ENCODE results near the gene PTK6.

DNA sequence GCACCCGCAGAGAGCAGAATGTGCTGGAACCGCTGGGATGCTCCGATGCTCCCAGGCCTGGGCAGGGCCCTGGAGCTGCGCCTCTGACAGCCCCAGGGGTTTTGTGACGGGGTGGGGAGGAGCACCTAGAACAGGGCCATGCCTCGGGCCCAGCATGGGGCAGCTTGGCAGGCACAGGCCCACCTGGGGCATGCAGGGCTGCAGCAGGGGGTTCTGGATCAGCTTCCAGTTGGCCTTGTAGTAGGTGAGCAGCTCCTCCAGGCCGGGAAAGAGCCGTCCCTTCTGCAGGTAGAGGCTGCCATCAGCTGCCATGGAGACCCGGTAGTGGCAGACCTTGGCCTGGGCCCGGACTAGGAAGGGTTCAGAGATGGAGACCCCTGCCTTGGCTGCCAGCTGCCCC, 6.0 kb upstream of the PTK6 start:
- no peak for TF ChIP-seq EZH2 (IDR thresholded peaks at IDR 0.05; ENCODE audit: borderline replicate concordance, low read length)
- TF ChIP-seq, protein P1, sequence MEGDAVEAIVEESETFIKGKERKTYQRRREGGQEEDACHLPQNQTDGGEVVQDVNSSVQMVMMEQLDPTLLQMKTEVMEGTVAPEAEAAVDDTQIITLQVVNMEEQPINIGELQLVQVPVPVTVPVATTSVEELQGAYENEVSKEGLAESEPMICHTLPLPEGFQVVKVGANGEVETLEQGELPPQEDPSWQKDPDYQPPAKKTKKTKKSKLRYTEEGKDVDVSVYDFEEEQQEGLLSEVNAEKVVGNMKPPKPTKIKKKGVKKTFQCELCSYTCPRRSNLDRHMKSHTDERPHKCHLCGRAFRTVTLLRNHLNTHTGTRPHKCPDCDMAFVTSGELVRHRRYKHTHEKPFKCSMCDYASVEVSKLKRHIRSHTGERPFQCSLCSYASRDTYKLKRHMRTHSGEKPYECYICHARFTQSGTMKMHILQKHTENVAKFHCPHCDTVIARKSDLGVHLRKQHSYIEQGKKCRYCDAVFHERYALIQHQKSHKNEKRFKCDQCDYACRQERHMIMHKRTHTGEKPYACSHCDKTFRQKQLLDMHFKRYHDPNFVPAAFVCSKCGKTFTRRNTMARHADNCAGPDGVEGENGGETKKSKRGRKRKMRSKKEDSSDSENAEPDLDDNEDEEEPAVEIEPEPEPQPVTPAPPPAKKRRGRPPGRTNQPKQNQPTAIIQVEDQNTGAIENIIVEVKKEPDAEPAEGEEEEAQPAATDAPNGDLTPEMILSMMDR (IDR thresholded peaks at IDR 0.05; ENCODE audit: low read length) = no peak
